OCI-M1 (cell line): ENCODE measurements around the gene SMOC2.
"Not testable (repeated sequence)": the region's sequence is repeated elsewhere in the genome, so short reads cannot be mapped to it uniquely, and the experiment has no call there.

Experiments
- DNase-seq: peaks from one replicate; lab custom pipeline; 2025; lab: John Stamatoyannopoulos, UW

The SMOC2 gene

GRCh38 chr6:168573276-168573835 is 132.4 kb downstream of the SMOC2 start:
- not testable (repeated sequence) for DNase-seq

- DNase-seq: no peak
These were observed 133.2 kb downstream of the SMOC2 start for GRCh38 chr6:168574075-168574698.

- DNase-seq: no peak
These were observed 133.8 kb downstream of the SMOC2 start for GRCh38 chr6:168574699-168575195.

- DNase-seq: no peak
These were observed 134.5 kb downstream of the SMOC2 start for GRCh38 chr6:168575346-168576098.

GRCh38 chr6:168576388-168576787 is 135.4 kb downstream of the SMOC2 start:
- DNase-seq: no peak

- no peak for DNase-seq
These were observed 136.5 kb downstream of the SMOC2 start for GRCh38 chr6:168577496-168577895.

GRCh38 chr6:168578036-168578435 is 137.1 kb downstream of the SMOC2 start:
- no peak for DNase-seq

GRCh38 chr6:168581236-168581635 is 140.3 kb downstream of the SMOC2 start:
- DNase-seq: no peak

GRCh38 chr6:168581706-168582105 is 140.7 kb downstream of the SMOC2 start:
- no peak for DNase-seq

- no peak for DNase-seq
These were observed 141.6 kb downstream of the SMOC2 start for GRCh38 chr6:168582571-168582981.

- DNase-seq: no peak
These were observed 142.1 kb downstream of the SMOC2 start for GRCh38 chr6:168583126-168583525.

- no peak for DNase-seq
These were observed 142.8 kb downstream of the SMOC2 start for GRCh38 chr6:168583821-168584220.

- DNase-seq: no peak
These were observed 143.3 kb downstream of the SMOC2 start for GRCh38 chr6:168584249-168584648.

GRCh38 chr6:168584671-168585070 is 143.7 kb downstream of the SMOC2 start:
- no peak for DNase-seq

GRCh38 chr6:168585441-168585840 is 144.5 kb downstream of the SMOC2 start:
- no peak for DNase-seq

- DNase-seq: no peak
These were observed 148.3 kb downstream of the SMOC2 start for GRCh38 chr6:168589275-168589674.

- no peak for DNase-seq
These were observed 149.4 kb downstream of the SMOC2 start for GRCh38 chr6:168590406-168590805.

GRCh38 chr6:168596344-168596743 is 155.4 kb downstream of the SMOC2 start:
- DNase-seq: no peak

- no peak for DNase-seq
These were observed 156.5 kb downstream of the SMOC2 start for GRCh38 chr6:168597471-168597875.

GRCh38 chr6:168598251-168599117 is 157.5 kb downstream of the SMOC2 start:
- DNase-seq: no peak

- no peak for DNase-seq
These were observed 158.1 kb downstream of the SMOC2 start for GRCh38 chr6:168599118-168599494.

GRCh38 chr6:168599769-168600330 is 158.9 kb downstream of the SMOC2 start:
- DNase-seq: no peak
